GM21515 (cell line): ENCODE measurements around the gene CACNA1I.

Experiments used
- ATAC-seq: cut with Tn5 transposase; IDR thresholded peaks from one replicate; pipeline ENCODE4 v1.9.1; 2021; ENCODE audit not compliant: unreplicated experiment

CACNA1I gene

DNA sequence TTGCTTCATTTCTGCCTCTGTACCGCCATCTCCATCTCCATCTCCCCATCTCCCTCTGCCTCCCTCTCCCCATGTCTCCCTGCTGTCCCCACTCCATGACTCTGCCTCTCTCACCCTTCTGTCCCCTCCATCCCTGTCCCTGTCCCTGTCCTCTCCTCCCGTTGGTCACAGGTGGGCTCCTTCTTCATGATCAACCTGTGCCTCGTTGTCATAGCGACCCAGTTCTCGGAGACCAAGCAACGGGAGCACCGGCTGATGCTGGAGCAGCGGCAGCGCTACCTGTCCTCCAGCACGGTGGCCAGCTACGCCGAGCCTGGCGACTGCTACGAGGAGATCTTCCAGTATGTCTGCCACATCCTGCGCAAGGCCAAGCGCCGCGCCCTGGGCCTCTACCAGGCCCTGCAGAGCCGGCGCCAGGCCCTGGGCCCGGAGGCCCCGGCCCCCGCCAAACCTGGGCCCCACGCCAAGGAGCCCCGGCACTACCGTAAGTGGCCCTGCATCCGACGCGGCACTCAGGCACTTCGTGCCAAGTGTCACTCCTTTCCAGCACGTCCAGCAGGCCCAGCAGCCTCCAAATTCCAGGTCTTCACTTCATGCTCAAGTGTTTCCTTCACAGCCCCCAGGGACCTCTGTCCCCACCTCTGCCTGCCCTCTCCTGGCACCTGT is 76.0 kb downstream of the CACNA1I start:
- no peak for ATAC-seq

DNA sequence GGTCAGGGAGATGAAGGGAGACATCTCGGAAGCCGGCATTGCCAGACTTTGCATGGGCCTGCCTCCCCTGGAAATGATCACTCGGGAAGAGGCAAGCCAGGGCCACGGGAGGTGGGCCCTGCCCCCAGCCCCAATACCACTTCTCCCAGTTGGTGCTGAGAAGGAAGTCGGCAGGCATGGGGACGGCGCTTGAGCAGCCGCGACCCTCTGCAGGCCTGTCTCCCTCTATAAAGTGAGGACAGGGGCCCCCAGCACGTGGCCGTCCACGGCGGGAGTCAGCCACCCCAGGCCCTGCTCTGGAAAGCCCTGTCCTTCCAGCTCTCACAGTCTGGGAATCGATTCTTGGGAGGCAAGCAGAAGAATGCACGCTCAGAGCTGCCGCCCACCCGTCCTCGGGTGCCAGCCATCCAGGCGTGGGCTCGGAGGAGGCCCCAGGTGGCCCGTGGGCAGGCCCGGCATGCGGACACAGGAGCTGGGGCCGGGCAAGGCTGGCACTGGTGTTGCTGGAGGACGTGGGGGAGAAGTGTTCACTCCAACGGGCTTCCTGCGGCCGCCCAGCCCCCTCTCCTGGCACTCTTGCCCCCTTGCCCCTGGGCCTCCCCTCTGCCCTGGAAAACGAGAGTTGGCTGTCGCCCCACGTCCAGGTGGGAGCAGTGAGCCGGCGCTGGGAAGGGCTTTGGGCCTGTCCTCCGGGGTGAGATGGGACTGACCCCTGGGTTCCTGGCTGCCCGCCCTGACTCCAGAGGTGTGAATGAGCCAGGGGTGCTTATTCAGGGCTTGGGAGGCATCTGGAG is 77.5 kb downstream of the CACNA1I start:
- no peak for ATAC-seq

DNA sequence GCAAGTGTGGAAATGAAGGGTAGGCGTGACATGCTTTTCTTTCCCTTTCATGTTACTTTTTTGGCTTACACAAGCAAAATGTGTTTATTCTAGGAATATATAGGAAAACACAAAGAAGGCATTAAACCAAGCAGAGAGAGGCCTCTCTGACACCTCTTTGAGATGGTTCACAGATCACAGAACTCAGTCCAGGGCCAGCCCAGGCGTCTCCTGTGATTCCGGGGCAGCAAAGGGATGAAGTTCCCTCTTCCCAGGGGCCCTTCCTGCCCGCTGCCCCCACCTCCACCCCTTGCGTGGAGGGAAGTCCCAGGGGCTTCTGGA is 78.0 kb downstream of the CACNA1I start:
- ATAC-seq: no peak

DNA sequence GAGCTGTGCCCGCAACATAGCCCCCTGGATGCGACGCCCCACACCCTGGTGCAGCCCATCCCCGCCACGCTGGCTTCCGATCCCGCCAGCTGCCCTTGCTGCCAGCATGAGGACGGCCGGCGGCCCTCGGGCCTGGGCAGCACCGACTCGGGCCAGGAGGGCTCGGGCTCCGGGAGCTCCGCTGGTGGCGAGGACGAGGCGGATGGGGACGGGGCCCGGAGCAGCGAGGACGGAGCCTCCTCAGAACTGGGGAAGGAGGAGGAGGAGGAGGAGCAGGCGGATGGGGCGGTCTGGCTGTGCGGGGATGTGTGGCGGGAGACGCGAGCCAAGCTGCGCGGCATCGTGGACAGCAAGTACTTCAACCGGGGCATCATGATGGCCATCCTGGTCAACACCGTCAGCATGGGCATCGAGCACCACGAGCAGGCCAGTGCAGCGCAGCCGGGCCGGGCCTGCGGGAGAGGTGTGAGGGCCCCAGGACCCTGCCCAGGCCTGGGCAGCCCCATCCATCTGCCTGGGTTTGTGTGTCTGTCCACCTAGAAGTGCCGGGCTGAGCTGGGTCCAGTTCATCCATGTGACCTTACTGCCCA is 79.0 kb downstream of the CACNA1I start:
- no peak for ATAC-seq

DNA sequence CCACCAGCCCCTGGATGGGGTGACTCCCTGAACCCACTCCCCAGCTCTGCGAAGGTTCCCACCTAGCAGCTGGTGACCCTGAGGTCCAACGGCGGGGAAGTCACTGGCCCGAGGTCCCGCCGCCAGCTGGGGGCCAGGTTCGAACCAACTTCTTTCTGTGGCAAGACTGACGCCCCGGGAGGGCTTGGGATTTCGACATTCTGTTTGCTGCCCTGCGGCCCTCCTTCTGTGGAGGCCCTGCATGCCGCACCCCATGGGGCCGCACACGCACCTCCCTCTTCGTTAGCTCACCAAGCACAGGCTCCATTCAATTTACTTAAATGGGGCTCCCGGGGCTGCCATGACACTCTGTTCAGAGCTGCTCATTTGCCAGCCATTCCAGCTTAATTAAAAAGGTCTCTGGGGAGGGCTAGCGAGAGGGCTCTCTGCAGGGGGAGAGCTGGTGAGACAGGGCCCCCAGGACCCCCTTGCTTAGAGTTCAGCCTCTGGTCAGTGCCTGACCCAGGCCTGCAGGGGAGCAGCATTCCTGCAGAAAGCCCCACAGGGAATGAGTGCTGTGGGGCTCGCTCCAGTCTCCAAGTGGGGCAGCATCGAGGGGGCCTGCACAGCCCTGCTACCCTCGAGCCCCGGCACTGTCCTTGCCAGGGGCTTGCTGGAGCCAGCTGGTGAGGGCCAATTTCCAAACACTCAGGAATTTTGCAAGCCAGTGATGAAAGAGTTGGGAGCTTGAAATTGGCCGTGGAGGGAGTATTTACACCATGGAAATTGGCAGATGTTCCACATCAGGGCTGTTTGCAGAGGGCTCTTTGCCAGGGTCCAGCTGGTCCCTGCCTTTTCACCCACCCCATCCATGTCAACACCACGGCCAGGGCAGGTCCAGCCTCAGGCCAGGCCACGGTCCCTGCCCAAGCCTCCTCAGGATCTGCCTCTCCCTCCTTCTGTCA is 80.8 kb downstream of the CACNA1I start:
- no peak for ATAC-seq

DNA sequence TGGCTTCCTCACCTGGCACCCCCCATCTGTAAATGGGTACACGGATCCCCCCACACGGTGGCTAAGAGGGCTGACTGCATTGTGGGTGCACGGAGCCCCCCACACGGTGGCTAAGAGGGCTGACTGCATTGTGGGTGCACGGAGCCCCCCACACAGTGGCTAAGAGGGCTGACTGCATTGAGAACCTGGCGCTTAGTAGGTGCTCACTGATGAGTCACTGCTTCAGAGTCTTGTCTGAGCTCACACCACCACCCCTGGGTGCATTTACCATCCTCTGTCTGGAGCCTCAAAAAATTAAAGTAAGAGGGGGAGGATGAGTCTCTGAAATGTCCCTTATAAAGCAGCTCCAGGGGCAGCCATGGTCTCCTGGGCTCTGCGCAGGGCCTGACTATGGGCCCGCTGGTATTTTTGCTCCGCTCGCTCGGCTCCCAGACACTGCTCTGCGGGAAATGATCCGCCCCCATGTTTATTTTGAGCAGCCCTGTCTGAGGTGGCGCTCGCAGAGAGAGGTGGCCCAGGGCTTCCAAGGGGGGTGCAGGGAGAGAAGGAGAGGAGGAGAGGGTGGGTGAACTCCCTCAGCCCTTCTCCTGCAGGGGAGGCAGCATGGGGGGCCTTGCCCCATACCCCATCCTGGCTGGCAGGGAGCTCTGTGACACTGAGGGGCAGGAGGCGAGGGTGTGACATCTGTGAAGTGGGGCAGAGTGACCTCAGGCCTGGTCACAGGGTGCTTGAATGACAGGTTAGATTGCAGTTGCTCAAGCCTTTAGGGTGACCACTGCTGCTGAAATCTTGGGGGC is 82.6 kb downstream of the CACNA1I start:
- no peak for ATAC-seq

DNA sequence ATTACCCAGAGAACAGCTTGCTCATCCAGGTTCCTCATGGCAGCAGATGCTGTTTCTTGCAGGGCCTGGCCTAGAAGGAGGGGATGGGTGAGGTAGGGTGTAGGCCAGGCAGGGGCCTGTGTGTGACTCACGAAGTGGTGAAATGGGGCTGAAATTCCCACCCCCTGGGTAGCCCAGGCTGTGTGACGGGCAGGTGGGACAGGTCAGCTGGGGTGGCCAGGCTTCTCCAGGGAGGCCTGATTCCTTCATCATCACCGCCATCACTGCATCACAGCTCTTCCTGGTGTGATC is 83.2 kb downstream of the CACNA1I start:
- no peak for ATAC-seq

DNA sequence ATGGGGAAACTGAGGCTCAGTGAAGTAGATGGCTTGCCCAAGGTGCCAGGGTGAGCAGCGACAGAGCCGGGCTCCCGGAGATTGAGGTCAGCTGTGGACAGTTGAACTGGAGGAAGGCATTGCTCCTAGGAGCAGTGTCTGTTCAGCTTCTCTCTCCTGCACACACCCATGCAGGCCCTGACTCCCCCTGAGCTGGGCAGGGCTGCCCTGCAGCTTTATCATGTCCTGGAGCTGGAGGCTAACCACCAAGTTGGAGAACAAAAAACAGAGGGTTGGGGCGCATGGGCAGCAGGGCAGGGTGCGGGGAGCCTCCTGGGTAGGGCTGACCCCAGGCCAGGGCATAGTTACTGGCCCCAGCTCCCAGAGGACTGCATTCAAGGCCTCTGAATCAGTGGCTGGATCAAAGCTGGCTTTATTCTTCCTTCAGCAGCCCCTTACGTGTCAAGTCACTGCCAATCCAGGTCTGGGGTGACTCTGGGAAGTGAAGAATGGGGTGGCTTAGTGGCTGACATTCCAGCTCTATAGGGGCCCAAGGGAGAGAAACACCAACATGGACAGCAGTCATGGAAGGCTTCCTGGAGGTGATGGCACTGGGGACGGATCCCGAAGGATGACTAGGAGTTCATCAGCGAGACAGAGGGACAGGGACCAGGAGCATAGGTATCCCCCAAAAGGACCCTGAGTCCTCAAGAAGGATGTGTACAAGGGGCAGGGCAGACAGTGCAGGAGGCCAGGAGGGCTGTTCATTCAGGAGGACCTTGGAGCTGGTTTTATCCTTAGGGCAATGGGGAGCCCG is 83.8 kb downstream of the CACNA1I start:
- ATAC-seq: no peak

DNA sequence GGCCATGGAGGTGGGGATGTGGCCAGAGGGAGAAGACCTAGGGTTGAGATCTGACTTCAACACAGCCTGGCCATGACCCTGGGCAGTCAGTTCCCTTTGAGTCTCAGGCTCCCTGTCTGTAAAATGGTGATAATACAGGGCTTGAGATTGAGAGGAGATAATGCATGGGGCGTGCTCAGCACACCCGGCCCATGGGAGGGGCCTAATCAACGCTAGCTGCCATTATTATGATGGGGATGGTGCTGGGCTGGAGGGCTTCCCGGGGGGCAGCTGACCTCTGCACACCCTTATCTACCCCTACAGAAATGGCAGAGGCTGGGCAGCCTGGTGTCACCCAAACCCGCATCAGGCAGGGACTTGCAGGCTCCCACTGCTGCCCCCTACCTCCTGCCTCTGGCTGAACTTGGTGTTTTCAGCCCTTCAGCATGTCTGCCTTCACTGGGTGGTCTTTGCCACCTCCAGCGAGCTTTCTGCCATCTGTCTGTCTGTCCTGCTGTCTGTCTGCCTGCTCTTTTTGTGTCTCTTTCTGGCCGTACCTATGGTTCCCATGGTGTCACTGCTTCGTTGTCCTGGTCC is 84.5 kb downstream of the CACNA1I start:
- no peak for ATAC-seq

DNA sequence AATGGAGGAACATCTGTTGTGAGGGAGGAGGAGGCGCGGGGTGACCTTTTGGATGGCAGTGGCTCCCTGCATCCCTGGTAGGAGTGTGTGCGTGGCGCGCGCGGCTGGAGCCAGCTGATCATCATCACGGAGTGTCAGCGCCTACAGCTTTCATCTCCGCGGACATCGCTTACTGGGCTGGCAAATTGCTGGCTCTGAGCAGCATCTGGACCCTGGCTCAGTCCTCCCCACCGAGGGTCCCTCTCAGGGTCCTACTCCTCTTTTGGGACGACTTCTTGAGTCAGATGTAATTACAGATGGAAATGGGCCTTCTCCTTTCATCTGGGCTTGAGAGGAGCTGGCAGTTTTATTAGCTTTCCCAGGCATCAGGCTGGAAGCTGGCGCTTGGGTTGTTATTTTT is 85.3 kb downstream of the CACNA1I start:
- ATAC-seq: no peak

DNA sequence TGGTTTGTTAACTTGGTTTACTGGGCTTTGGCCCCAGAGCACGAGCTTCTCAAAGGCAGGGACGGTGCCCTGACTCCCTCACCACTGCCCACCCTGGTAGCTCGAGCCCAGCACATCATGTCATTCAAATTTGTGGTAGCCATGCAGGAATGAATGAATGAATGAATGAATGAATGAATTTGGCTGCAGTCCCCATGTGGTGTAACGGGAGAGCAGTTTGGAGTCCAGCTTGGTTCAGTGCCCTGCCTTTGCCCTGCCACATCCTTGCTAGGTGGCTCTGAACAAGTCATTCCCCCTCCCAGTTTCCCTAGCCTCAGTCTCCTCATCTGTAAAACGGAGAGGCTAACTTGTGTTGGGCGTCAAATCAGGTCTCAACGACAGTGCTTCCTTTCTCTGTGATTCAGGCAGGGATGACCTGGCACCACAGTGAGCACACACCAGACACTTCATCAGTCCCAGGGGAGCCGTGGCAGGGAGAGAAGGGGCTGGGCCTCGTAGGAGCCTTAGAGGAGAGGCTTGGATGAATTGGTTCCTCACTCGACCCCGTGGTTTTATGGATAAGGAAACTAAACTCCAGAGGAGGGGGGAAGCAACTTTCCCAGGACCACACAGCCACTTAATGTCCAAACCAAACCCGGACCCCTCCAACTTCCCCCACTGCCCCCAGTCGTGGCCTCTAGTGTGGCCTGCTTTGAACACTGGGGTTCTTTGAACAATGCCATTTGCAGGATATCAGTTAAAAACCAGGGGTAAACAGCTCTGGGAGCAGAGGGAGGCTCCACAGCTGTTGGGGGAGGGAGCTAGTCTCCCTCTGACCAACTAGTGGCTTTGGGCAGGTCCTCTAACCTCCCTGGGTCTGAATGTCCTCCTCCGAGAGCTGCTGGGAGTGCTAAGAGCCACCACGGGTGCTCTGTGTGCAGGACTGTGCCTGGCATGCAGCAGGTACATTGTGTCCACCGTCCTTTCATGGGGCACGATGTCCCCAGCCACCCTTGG is 86.2 kb downstream of the CACNA1I start:
- ATAC-seq: no peak

DNA sequence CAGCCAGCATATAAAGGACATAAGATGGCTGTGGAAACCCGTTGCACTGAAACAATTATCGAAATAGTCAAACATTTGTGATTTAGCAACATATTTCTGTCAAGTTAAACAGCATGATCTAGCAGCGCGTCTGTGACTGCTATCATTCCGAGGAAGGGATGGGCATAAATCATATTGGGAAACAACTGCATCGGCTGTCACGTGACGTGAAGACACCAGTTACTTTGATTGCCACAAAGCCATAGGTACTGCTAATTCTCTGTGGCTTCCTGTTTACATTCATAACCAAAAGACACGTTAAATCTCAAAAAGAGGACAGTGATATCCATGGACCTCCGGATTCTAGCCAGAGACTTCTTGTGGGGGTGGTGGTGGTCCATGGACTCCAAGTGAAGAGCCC is 87.8 kb downstream of the CACNA1I start:
- ATAC-seq: no peak

DNA sequence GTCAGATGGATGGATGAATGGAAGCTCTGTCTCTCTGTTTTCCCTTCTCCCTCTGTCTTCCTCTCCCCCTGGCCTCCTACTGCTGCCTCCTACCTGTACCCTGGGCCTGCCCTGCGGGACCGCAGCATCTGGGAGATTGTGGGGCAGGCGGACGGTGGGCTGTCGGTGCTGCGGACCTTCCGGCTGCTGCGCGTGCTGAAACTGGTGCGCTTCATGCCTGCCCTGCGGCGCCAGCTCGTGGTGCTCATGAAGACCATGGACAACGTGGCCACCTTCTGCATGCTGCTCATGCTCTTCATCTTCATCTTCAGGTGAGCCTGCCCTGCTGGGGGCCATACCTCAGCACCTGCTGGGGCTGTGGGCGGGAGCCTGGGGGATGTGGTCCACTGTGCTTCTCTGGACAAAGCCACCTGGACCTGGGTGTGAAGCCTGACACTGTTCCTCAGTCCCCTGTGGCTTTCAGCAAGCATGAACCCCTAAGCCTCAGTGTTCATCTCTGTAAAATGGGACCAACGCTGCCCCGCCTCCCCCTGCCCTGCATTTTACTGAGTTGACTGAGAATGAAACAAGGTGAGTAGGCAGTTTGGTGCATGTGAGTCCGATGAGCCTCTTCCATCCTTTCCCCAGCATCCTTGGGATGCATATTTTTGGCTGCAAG is 88.4 kb downstream of the CACNA1I start:
- ATAC-seq: no peak

DNA sequence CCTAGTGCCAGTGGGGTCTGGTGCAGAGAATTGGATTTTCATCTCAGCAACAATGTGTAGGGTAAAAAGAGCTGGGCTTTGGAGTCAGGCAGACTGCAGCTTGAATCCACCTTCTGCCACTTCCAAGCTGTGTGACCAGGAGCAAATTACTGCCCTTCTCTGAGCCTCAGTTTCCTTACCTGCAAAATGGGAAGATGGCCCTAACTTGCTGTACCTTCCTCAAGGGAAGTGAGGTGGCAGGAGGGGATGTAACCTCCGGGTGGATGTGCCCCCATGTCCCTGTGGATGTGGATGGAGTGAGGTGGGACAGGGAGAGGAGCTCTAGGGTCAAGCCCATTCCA is 90.9 kb downstream of the CACNA1I start:
- no peak for ATAC-seq

DNA sequence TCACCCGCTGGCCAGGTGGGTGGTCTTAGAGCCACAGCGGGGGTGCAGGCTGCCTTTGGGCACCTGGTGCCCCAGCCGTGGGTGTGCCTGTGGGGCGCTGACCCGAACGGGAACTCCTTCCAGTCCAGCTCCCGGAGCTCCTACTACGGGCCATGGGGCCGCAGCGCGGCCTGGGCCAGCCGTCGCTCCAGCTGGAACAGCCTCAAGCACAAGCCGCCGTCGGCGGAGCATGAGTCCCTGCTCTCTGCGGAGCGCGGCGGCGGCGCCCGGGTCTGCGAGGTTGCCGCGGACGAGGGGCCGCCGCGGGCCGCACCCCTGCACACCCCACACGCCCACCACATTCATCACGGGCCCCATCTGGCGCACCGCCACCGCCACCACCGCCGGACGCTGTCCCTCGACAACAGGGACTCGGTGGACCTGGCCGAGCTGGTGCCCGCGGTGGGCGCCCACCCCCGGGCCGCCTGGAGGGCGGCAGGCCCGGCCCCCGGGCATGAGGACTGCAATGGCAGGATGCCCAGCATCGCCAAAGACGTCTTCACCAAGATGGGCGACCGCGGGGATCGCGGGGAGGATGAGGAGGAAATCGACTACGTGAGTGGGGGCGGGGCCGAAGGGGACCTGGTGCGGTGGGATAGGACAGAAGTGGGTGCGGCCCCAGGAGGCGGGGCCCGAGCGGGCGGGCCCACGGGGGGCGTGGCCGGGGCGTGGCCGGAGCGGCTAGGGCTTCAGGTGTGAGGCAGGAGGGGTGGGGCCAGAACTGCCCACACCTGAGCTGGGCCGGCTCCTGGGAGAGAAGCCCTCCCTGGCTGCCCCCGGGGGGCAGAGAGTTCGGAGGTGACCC is 91.5 kb downstream of the CACNA1I start:
- no peak for ATAC-seq

DNA sequence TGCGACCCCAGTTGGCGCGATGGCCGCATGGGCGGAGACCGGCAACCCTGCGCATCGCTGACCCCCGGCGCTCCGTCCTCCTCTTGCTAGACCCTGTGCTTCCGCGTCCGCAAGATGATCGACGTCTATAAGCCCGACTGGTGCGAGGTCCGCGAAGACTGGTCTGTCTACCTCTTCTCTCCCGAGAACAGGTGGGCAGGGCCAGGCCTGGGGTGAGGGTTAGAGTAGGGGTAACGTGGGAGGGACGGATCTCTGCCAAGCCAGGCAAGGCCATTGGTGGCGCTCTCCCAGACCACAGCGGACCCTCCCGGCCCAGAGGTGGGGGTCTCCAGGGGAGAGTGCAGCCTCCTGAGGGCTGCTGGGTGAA is 92.1 kb downstream of the CACNA1I start:
- no peak for ATAC-seq

DNA sequence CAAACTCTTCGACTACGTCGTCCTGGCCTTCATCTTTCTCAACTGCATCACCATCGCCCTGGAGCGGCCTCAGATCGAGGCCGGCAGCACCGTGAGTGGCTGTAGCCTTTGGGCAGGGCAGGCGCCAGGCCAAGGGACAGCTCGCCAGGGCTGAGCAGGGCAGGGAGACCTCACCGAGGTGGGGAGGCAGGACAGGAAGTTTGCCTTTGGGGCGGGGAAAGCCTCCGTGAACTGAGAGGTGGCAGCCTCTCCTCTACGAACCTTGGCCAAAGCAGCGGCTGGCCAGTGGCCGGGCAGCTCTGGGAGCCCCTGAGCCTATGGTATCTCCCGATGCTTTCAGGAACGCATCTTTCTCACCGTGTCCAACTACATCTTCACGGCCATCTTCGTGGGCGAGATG is 93.2 kb downstream of the CACNA1I start:
- no peak for ATAC-seq
